ENCODE results near the gene LTBP1. TPM values are rescaled to one million over a fixed set of nuclear protein-coding genes. Genes with fewer than 3 reads are reported as not detected.
A peak's percentile ranks its signal among the peaks of the same experiment; 100 is the strongest.

Gene LTBP1
- total RNA-seq, 2 donors from 2014 or later: 21.2 to 24.8 TPM

- ATAC-seq: no peak
- intact Hi-C loops (cut with DNase I, micrococcal nuclease): no loop called here
- no peak for DNase-seq
Observed at GRCh38 chr2:33318456-33318855, 371.7 kb downstream of the LTBP1 start.

- intact Hi-C loops (cut with DNase I, micrococcal nuclease): no loop called here
- ATAC-seq: peak; percentile 80
- DNase-seq: no peak
Observed at GRCh38 chr2:33320573-33320972, 373.8 kb downstream of the LTBP1 start.

- intact Hi-C loops (cut with DNase I, micrococcal nuclease): no loop called here
- DNase-seq (no peak), ATAC-seq (no peak)
Observed at GRCh38 chr2:33321236-33321771, 374.6 kb downstream of the LTBP1 start.

GRCh38 chr2:33321876-33322483 lies 375.2 kb downstream of the LTBP1 start:
- ATAC-seq (no peak), DNase-seq (no peak)
- intact Hi-C loops (cut with DNase I, micrococcal nuclease): no loop called here

- intact Hi-C loops (cut with DNase I, micrococcal nuclease): no loop called here
Observed at GRCh38 chr2:33322612-33323011, 375.9 kb downstream of the LTBP1 start.

GRCh38 chr2:33323957-33324356 lies 377.2 kb downstream of the LTBP1 start:
- DNase-seq (no peak), ATAC-seq (no peak)
- intact Hi-C loops (cut with DNase I, micrococcal nuclease): no loop called here

More at GRCh38 chr2:33322612-33323011, 375.9 kb downstream of the LTBP1 start:
- ATAC-seq (no peak), DNase-seq (no peak)

- ATAC-seq (no peak), DNase-seq (no peak)
- intact Hi-C loops (cut with DNase I, micrococcal nuclease): no loop called here
Observed at GRCh38 chr2:33326100-33326499, 379.3 kb downstream of the LTBP1 start.

GRCh38 chr2:33333433-33333832 lies 386.7 kb downstream of the LTBP1 start:
- DNase-seq (no peak), ATAC-seq (no peak)
- intact Hi-C loops (cut with DNase I, micrococcal nuclease): no loop called here

- ATAC-seq (no peak), DNase-seq (no peak)
- intact Hi-C loops (cut with DNase I, micrococcal nuclease): no loop called here
Observed at GRCh38 chr2:33334083-33334482, 387.3 kb downstream of the LTBP1 start.

GRCh38 chr2:33335516-33335915 lies 388.8 kb downstream of the LTBP1 start:
- intact Hi-C loops (cut with DNase I, micrococcal nuclease): no loop called here
- no peak for DNase-seq
- no peak for ATAC-seq

- no peak for DNase-seq
- intact Hi-C loops (cut with DNase I, micrococcal nuclease): no loop called here
- ATAC-seq: no peak
Observed at GRCh38 chr2:33336036-33336625, 389.4 kb downstream of the LTBP1 start.

- DNase-seq: no peak
- ATAC-seq: no peak
- intact Hi-C loops (cut with DNase I, micrococcal nuclease): no loop called here
Observed at GRCh38 chr2:33337385-33337960, 390.7 kb downstream of the LTBP1 start.

- DNase-seq (no peak), ATAC-seq (no peak)
- intact Hi-C loops (cut with DNase I, micrococcal nuclease): no loop called here
Observed at GRCh38 chr2:33337981-33338380, 391.2 kb downstream of the LTBP1 start.

GRCh38 chr2:33339269-33339668 lies 392.5 kb downstream of the LTBP1 start:
- intact Hi-C loops (cut with DNase I, micrococcal nuclease): no loop called here
- DNase-seq (no peak), ATAC-seq (no peak)

GRCh38 chr2:33340280-33340679 lies 393.5 kb downstream of the LTBP1 start:
- DNase-seq (peak in 1 of 2 donors; percentile 19), ATAC-seq (no peak)
- intact Hi-C loops (cut with DNase I, micrococcal nuclease): no loop called here

- DNase-seq (no peak), ATAC-seq (no peak)
- intact Hi-C loops (cut with DNase I, micrococcal nuclease): no loop called here
Observed at GRCh38 chr2:33342171-33342570, 395.4 kb downstream of the LTBP1 start.

- DNase-seq (no peak), ATAC-seq (no peak)
- intact Hi-C loops (cut with DNase I, micrococcal nuclease): no loop called here
Observed at GRCh38 chr2:33342705-33343104, 396.0 kb downstream of the LTBP1 start.

- ATAC-seq (no peak), DNase-seq (no peak)
- intact Hi-C loops (cut with DNase I, micrococcal nuclease): no loop called here
Observed at GRCh38 chr2:33343387-33343895, 396.7 kb downstream of the LTBP1 start.

- intact Hi-C loops (cut with DNase I, micrococcal nuclease): no loop called here
- DNase-seq (no peak), ATAC-seq (no peak)
Observed at GRCh38 chr2:33344230-33344629, 397.5 kb downstream of the LTBP1 start.

GRCh38 chr2:33347856-33348255 lies 401.1 kb downstream of the LTBP1 start:
- intact Hi-C loops (cut with DNase I, micrococcal nuclease): no loop called here
- no peak for DNase-seq
- no peak for ATAC-seq

All from left colon (tissue), 2 donors.